A549 (cell line): ENCODE data around the gene PRIMPOL. TPM values are rescaled to one million over a fixed set of nuclear protein-coding genes. Genes with fewer than 3 reads are reported as not detected.
A peak's percentile ranks its signal among the peaks of the same experiment; 100 is the strongest.

Experiments
- ATAC-seq, 2 experiments: fragments of 200-7000 bp in 1 of 2; fragments of >200 bp in 1 of 2; cut with Nextera tagmentation in 1 of 2; cut with Tn5 transposase in 1 of 2; 3 replicates each; pipeline versions ENCODE4 v1.8.0 to v1.9.1; 2018 to 2020; ENCODE audit warnings: mild to moderate bottlenecking in 1 of 2, moderate library complexity in 1 of 2
- CTCF ChIA-PET: fragments of 300-600 bp; sonication (Branson Sonifier 250); formaldehyde crosslinking; extraction: SDS; loops from one replicate; lab custom pipeline; 2021; ENCODE audit warnings: antibody characterized with exemption, inconsistent platforms; lab: Yijun Ruan, JAX
- POLR2A ChIA-PET: fragments of 350-600 bp; formaldehyde crosslinking; extraction: SDS; loops from one replicate; lab custom pipeline; 2021; ENCODE audit warnings: antibody characterized with exemption, inconsistent platforms; lab: Yijun Ruan, JAX
- DNase-seq, 2 experiments: peaks; one replicate each; pipeline versions ENCODE4 v3.0.0 to v3.0.0-alpha.2; 2011 to 2016; ENCODE audit warnings: low read depth in 1 of 2, low spot score in 1 of 2
- FAIRE-seq: peaks from 2 replicates; lab custom pipeline; 2011; peaks lifted over from hg19 to GRCh38; lab: Jason Lieb, UNC
- H3K27ac ChIP-seq, 2 experiments: fragments of >200 bp; sonication (Bioruptor Twin); formaldehyde crosslinking; 3 replicates each; pipeline ENCODE4 v1.5.1; 2016 to 2017
- H3K4me1 ChIP-seq: fragments of >200 bp; sonication (Bioruptor Twin); formaldehyde crosslinking; 3 replicates; pipeline ENCODE4 v1.6.1; 2016
- H3K4me2 ChIP-seq: fragments of >200 bp; sonication (Bioruptor Twin); formaldehyde crosslinking; 3 replicates; pipeline ENCODE4 v1.6.1; 2016
- H3K4me3 ChIP-seq: fragments of >200 bp; sonication (Bioruptor Twin); formaldehyde crosslinking; 3 replicates; pipeline ENCODE4 v1.5.1; 2016
- H3K9me3 ChIP-seq: fragments of >200 bp; sonication (Bioruptor Twin); formaldehyde crosslinking; 3 replicates; pipeline ENCODE4 v1.6.1; 2016
- ATOH8 ChIP-seq: fragments of 250-450 bp; sonication (Bioruptor Pico); IDR thresholded peaks from 2 replicates; pipeline ENCODE4 v1.5.0; 2020; ENCODE audit warnings: low read depth, mild to moderate bottlenecking, moderate library complexity
- CBX8 ChIP-seq: fragments of 200-600 bp; sonication (generic); IDR thresholded peaks from 2 replicates; pipeline ENCODE4 v1.6.1; 2016
- CHD2 ChIP-seq: fragments of 150-350 bp; IDR thresholded peaks from 2 replicates; pipeline ENCODE4 v1.6.1; 2014; ENCODE audit warnings: low read length; ENCODE audit not compliant: partially characterized antibody
- EHMT2 ChIP-seq: fragments of 200-600 bp; sonication (generic); IDR thresholded peaks from 2 replicates; pipeline ENCODE4 v1.6.1; 2016; ENCODE audit warnings: antibody characterized with exemption, low read depth, mild to moderate bottlenecking, moderate library complexity
- EP300 ChIP-seq, 2 experiments: fragments of >200 bp; sonication (Bioruptor Twin); formaldehyde crosslinking; IDR thresholded peaks; 2 replicates in 1 of 2; 3 replicates in 1 of 2; pipeline ENCODE4 v1.6.1; 2016 to 2017
- FOSL2 ChIP-seq, 2 experiments: fragments of 450-650 bp in 1 of 2; fragments of >200 bp in 1 of 2; sonication (Bioruptor Twin) in 1 of 2; formaldehyde crosslinking; IDR thresholded peaks; 2 replicates each; pipeline versions ENCODE4 v1.5.0 to v1.6.1; 2016 to 2020; ENCODE audit warnings: mild to moderate bottlenecking in 1 of 2, moderate library complexity in 1 of 2
- GATA3 ChIP-seq: IDR thresholded peaks from 2 replicates; pipeline ENCODE4 v1.6.1; 2012; ENCODE audit warnings: borderline replicate concordance
- HOXB5 ChIP-seq: fragments of 250-450 bp; sonication (Bioruptor Pico); IDR thresholded peaks from 2 replicates; pipeline ENCODE4 v1.5.0; 2020; ENCODE audit warnings: mild to moderate bottlenecking, moderate library complexity
- JUNB ChIP-seq: fragments of >200 bp; sonication (Bioruptor Twin); formaldehyde crosslinking; IDR thresholded peaks from 2 replicates; pipeline ENCODE4 v1.6.1; 2016
- MAZ ChIP-seq: fragments of 150-350 bp; IDR thresholded peaks from 2 replicates; pipeline ENCODE4 v1.6.1; 2014; ENCODE audit warnings: antibody characterized with exemption, low read depth, low read length, borderline replicate concordance
- MYC ChIP-seq: IDR thresholded peaks from 2 replicates; pipeline ENCODE4 v1.6.1; 2012; ENCODE audit warnings: mild to moderate bottlenecking, inconsistent platforms, low read length, improper control_type of control experiment, borderline replicate concordance
- NFE2L2 ChIP-seq: fragments of 150-350 bp; conservative IDR thresholded peaks from 2 replicates; pipeline ENCODE4 v1.6.1; 2014; ENCODE audit warnings: low read length
- PHF8 ChIP-seq: fragments of 200-600 bp; sonication (generic); IDR thresholded peaks from 2 replicates; pipeline ENCODE4 v1.6.1; 2016; ENCODE audit warnings: low read depth, mild to moderate bottlenecking, antibody characterized with exemption, moderate library complexity, borderline replicate concordance
- RARB ChIP-seq: fragments of 250-450 bp; sonication (Bioruptor Pico); IDR thresholded peaks from 2 replicates; pipeline ENCODE4 v1.8.0; 2021; ENCODE audit warnings: mild to moderate bottlenecking, moderate library complexity
- REST ChIP-seq: fragments of 200-600 bp; sonication (generic); IDR thresholded peaks from 2 replicates; pipeline ENCODE4 v1.6.1; 2016; ENCODE audit warnings: antibody characterized with exemption, mild to moderate bottlenecking, moderate library complexity
- RFX5 ChIP-seq: fragments of 450-650 bp; IDR thresholded peaks from 2 replicates; pipeline ENCODE4 v1.7.1; 2014; ENCODE audit warnings: antibody characterized with exemption, mild to moderate bottlenecking, moderate library complexity
- TFCP2L1 ChIP-seq: fragments of 250-450 bp; sonication (Bioruptor Pico); IDR thresholded peaks from 2 replicates; pipeline ENCODE4 v1.5.0; 2021; ENCODE audit warnings: mild to moderate bottlenecking
- TP53 ChIP-seq: fragments of 250-450 bp; sonication (Bioruptor Pico); IDR thresholded peaks from 2 replicates; pipeline ENCODE4 v1.5.0; 2021; ENCODE audit warnings: mild to moderate bottlenecking, moderate library complexity
- ZC3H11A ChIP-seq: fragments of 450-650 bp; IDR thresholded peaks from 2 replicates; pipeline ENCODE4 v1.6.1; 2014; ENCODE audit warnings: antibody characterized with exemption, mild to moderate bottlenecking
- ZFP36 ChIP-seq: fragments of 450-650 bp; IDR thresholded peaks from 2 replicates; pipeline ENCODE4 v1.6.1; 2014; ENCODE audit warnings: borderline replicate concordance; ENCODE audit not compliant: partially characterized antibody
- WGBS: methylation state at CpG from one replicate; pipeline ENCODE4 v1.1.6; 2017; ENCODE audit errors: missing lambda C conversion rate; 5-methylcytosine and 5-hydroxymethylcytosine counted together
- polyA plus RNA-seq, 4 experiments: library from polyadenylated mRNA; depleted of rRNA in 3 of 4; stranded (reverse); fragments of >200 nt; fragmentation: RNase III in 1 of 4; extraction: RNeasy Plus Mini Kit Qiagen cat#74134 plus additional on column Dnase treatment in 1 of 4; gene quantifications; 2 replicates in 3 of 4; 3 replicates in 1 of 4; pipeline ENCODE4 v1.2.3, GENCODE V29; 2011 to 2017
- TF ChIP-seq, protein P1 (sequence below): fragments of >200 bp; sonication (Bioruptor Twin); formaldehyde crosslinking; IDR thresholded peaks from 3 replicates; pipeline ENCODE4 v1.5.1; 2016

Gene PRIMPOL
- polyA plus RNA-seq, 2 of the 4 experiments (the other 2 are of a cell fraction) = 10.0 to 23.9 TPM

DNA sequence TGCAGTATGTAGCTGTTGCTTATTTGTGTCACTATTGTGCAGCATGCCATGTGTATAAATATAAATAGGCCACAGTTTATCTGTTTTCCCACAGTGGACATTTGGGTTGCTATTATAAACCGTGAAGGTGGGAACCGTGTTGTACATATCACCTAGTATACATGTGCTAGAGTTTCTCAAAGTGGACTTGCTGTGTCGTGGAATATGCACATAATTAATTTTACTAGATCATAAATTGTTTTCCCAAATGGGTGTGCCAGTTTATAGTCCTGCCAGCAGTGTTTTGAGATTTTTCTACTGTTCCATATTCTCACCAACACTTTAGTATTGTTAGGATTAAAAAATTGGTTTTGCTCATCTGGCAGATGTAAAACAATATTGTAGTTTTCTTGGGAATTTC is 38.5 kb downstream of the PRIMPOL start:
- TF ChIP-seq MYC (no peak), ZFP36 (no peak), NFE2L2 (no peak), ZC3H11A (no peak), CBX8 (no peak), EHMT2 (no peak), PHF8 (no peak), TP53 (no peak), JUNB (no peak)
- TF ChIP-seq, protein P1, sequence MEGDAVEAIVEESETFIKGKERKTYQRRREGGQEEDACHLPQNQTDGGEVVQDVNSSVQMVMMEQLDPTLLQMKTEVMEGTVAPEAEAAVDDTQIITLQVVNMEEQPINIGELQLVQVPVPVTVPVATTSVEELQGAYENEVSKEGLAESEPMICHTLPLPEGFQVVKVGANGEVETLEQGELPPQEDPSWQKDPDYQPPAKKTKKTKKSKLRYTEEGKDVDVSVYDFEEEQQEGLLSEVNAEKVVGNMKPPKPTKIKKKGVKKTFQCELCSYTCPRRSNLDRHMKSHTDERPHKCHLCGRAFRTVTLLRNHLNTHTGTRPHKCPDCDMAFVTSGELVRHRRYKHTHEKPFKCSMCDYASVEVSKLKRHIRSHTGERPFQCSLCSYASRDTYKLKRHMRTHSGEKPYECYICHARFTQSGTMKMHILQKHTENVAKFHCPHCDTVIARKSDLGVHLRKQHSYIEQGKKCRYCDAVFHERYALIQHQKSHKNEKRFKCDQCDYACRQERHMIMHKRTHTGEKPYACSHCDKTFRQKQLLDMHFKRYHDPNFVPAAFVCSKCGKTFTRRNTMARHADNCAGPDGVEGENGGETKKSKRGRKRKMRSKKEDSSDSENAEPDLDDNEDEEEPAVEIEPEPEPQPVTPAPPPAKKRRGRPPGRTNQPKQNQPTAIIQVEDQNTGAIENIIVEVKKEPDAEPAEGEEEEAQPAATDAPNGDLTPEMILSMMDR = no peak
- H3K4me1 ChIP-seq = peaks cover 12% of the 10 kb centered on the region; the same call in 1 of the 3 replicates
- 52% methylated on average over 3 of the region's 3 CpGs for WGBS
- peak overlapping the region in 1 of 2 experiments; percentile 69; a peak in 3 of 6 replicates for H3K27ac ChIP-seq
- POLR2A ChIA-PET = no interaction called here
- H3K9me3 ChIP-seq = no peaks in the 10 kb centered on the region
- ATAC-seq (peak in 1 of 2 experiments; percentile 19; a peak in 1 of 6 replicates), FAIRE-seq (no peak), DNase-seq (no peak)
- CTCF ChIA-PET = interaction anchor here (0.8 to 1.3 kb wide), 2 partner anchors 9 to 10 kb away, joined by 3 read pairs; no protein-coding TSS in a partner anchor
- H3K4me3 ChIP-seq = no peak overlapping the region
- H3K4me2 ChIP-seq = peak overlapping the region; percentile 44; the same call in 2 of the 3 replicates

DNA sequence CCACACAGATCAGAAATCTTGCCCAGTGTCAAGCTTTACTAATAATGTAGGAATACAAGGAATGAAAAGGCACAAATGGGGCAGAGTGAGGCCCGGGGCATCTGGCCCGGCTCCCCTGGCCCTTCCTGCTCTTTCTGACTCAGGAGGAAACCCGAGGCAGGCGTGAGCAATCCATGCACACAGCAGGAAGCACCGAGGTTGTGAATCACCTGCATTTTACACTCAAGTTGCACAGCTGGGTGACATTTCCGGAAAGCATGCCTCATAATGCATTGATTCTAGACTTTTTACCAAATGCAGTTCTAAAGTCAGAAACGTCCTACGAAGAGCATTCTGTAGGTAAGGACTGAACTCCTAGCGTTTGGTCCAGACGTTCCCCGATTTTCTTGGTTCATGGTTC is 38.9 kb downstream of the PRIMPOL start:
- CTCF ChIA-PET = interaction anchor here (0.8 to 1.3 kb wide), 2 partner anchors 9 to 10 kb away, joined by 3 read pairs; no protein-coding TSS in a partner anchor
- peak overlapping the region in 1 of 2 experiments; percentile 69; a peak in 3 of 6 replicates for H3K27ac ChIP-seq
- H3K4me1 ChIP-seq = peaks cover 12% of the 10 kb centered on the region; the same call in 1 of the 3 replicates
- no peaks in the 10 kb centered on the region for H3K9me3 ChIP-seq
- peak; percentile 38 to 54 for DNase-seq
- 10% methylated on average over 11 of the region's 11 CpGs for WGBS
- ATAC-seq = peak; percentile 93 to 99
- no peak for FAIRE-seq
- no peak overlapping the region for H3K4me3 ChIP-seq
- TF ChIP-seq MAZ (no peak), RARB (CRISPR knock-in tag) (no peak), FOSL2 (IDR thresholded peaks at IDR 0.05) (no peak), FOSL2 (CRISPR knock-in tag; IDR thresholded peaks at IDR 0.05) (peak; percentile 47; the same call in 1 of the 2 replicates), HOXB5 (CRISPR knock-in tag) (no peak)
- POLR2A ChIA-PET = no interaction called here
- peak overlapping the region; percentile 44 for H3K4me2 ChIP-seq

GRCh38 chr4:184689681-184690080 is 40.1 kb downstream of the PRIMPOL start:
- WGBS = 46% methylated on average over 5 of the region's 5 CpGs
- TF ChIP-seq GATA3 (no peak), MYC (no peak), REST (no peak), ATOH8 (CRISPR knock-in tag) (no peak), ZC3H11A (no peak), JUNB (no peak), EHMT2 (no peak), MAZ (no peak), CHD2 (no peak), RFX5 (no peak), NFE2L2 (no peak), EP300 (IDR thresholded peaks at IDR 0.05) (no peak), TFCP2L1 (no peak)
- ChIA-PET CTCF (no interaction called here), POLR2A (no interaction called here)
- Histone ChIP-seq H3K4me2 (no peak overlapping the region), H3K9me3 (no peaks in the 10 kb centered on the region), H3K4me1 (peaks cover 12% of the 10 kb centered on the region; the same call in 1 of the 3 replicates), H3K4me3 (no peak overlapping the region), H3K27ac (no peak overlapping the region)
- ATAC-seq (no peak), DNase-seq (no peak), FAIRE-seq (no peak)
